SH-SY5Y (cell line): ENCODE measurements around the gene CCR4.

Source experiments
- GATA2 ChIP-seq: IDR thresholded peaks from 2 replicates; pipeline ENCODE4 v1.6.1; 2011; ENCODE audit warnings: mild to moderate bottlenecking, low read depth, low read length
- GATA3 ChIP-seq: IDR thresholded peaks from 2 replicates; pipeline ENCODE4 v1.6.1; 2011; ENCODE audit warnings: low read depth, mild to moderate bottlenecking, low read length, moderate library complexity

DNA sequence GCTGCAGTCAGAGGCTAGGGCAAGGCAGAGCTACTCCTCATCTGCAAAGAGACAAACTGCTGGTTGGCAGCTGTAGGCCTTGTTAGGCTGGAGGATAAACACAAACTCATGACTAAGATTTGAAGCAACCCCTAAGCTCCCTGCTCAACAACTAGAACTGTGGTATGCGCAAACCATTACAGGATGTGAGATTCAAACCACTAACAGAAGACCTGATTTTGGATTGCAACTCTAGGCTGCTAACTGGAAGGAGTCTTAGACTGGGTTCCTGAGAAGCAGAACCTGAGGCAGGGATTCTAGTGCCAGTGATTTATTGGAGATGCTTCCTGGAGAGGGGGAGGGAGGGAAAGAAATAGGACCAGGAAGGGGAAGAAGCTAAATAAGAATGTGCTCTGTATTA is 22.5 kb downstream of the CCR4 start:
- no peak for TF ChIP-seq GATA2
- TF ChIP-seq GATA3 = no peak
